Posterior vena cava (tissue), 2 donors: Measurements from ENCODE around the gene SLC9C2. TPM values are rescaled to one million over a fixed set of nuclear protein-coding genes. Genes with fewer than 3 reads are reported as not detected.
"Not testable (repeated sequence)": the region's sequence is repeated elsewhere in the genome, so short reads cannot be mapped to it uniquely, and the experiment has no call there.

ENCODE experiments used
- DNase-seq: peaks from one replicate; pipeline ENCODE4 v3.0.0-alpha.2; 2020; ENCODE audit warnings: low spot score
- intact Hi-C, 2 donors: fragments of 100-400 bp; cut with DNase I; formaldehyde crosslinking; loops; one replicate each; pipeline versions ENCODE4 v1.14.1 to v1.14.2; 2022 to 2023
- long read RNA-seq, 2 donors: library from polyadenylated mRNA; unstranded; transcript quantifications; one replicate each; pipeline ENCODE4 v2.0.0, GENCODE V29; 2020 to 2021
- total RNA-seq, 2 donors: library from RNA; stranded (reverse); fragmentation: NEBNext Ultra II Directional; extraction: Animal tissue kit (Norgen Biotek cat#: 25700); gene quantifications; one replicate each; pipeline ENCODE4 v1.2.1, GENCODE V29; 2021
- donor health status: DM: yes; HTN: yes; CAD: no.
- donor health status: DM: yes; HTN: yes; CAD: no.

SLC9C2 gene
- not detected for total RNA-seq
- long read RNA-seq, donor 1 = 0 reads
- long read RNA-seq, donor 2 = 0 reads

- no peak for DNase-seq
- intact Hi-C loops = no loop called here
Observed at GRCh38 chr1:173603056-173603591, at the start of gene SLC9C2. TSS of gene SLC9C2 (minus strand) at chr1:173603072. CDS start at chr1:173601776, 1,296 bp downstream.

GRCh38 chr1:173648880-173649605, 46.2 kb upstream of the SLC9C2 start:
- intact Hi-C loops = no loop called here
- no peak for DNase-seq

- DNase-seq = no peak
Observed at GRCh38 chr1:173646656-173647055, 43.8 kb upstream of the SLC9C2 start.

DNA sequence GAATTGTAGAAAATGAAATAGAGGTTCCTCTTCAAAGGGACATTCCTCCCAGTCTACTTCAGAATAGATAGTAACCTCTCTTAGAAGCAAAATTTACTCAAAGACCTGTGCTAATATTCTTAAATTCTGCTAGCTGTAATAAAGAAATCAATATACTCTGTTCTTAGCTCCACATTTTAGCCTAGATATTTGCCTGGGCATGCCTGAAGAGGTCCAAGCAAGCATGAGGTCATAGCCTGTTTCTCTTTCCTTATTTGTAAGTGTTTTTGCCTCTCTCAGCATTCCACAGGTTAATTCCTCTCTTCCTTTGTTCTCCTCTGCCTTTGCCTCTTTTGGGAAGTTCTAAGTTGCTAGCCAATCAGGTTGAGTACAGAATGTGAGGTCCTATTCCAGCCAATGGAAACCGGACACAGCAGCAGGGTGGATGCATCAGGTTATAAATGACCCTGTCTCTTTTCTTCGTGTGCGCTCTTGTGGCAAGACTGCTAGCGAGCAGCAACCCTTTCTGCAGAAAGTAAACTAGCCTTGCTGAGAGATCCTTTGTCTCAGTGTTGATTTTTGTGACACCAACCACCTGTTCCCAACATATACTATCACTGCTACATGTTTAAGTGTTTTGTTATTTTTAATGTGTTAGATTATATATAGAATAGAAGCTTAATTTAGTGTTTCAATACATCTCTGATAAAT, 39.7 kb upstream of the SLC9C2 start:
- DNase-seq = not testable (repeated sequence)
- intact Hi-C loops = loop anchor here in 1 of 2 donors (1.0 kb wide), 1 partner anchor 49 kb away; no protein-coding TSS in a partner anchor

More at GRCh38 chr1:173646656-173647055, 43.8 kb upstream of the SLC9C2 start:
- intact Hi-C loops = no loop called here

- DNase-seq = no peak
- intact Hi-C loops = no loop called here
Observed at GRCh38 chr1:173639102-173639501, 36.2 kb upstream of the SLC9C2 start.

- DNase-seq = no peak
- intact Hi-C loops = no loop called here
Observed at GRCh38 chr1:173638043-173639021, 35.5 kb upstream of the SLC9C2 start.

GRCh38 chr1:173637236-173638042, 34.6 kb upstream of the SLC9C2 start:
- intact Hi-C loops = not testable (repeated sequence)

GRCh38 chr1:173635116-173635515, 32.2 kb upstream of the SLC9C2 start, which contains the start of gene TEX50:
TSS of gene TEX50 (plus strand) at chr1:173635338. CDS start at chr1:173635522, 184 bp downstream.
- intact Hi-C loops = no loop called here
- no peak for DNase-seq

More at GRCh38 chr1:173637236-173638042, 34.6 kb upstream of the SLC9C2 start:
- not testable (repeated sequence) for DNase-seq

- DNase-seq = no peak
- intact Hi-C loops = no loop called here
Observed at GRCh38 chr1:173628888-173629287, 26.0 kb upstream of the SLC9C2 start.

- intact Hi-C loops = no loop called here
- no peak for DNase-seq
Observed at GRCh38 chr1:173627269-173627668, 24.4 kb upstream of the SLC9C2 start.

- intact Hi-C loops = no loop called here
- DNase-seq = no peak
Observed at GRCh38 chr1:173616859-173617258, 14.0 kb upstream of the SLC9C2 start.

- DNase-seq, intact Hi-C loops: not testable (repeated sequence)
Observed at GRCh38 chr1:173613086-173613485, 10.2 kb upstream of the SLC9C2 start.

DNA sequence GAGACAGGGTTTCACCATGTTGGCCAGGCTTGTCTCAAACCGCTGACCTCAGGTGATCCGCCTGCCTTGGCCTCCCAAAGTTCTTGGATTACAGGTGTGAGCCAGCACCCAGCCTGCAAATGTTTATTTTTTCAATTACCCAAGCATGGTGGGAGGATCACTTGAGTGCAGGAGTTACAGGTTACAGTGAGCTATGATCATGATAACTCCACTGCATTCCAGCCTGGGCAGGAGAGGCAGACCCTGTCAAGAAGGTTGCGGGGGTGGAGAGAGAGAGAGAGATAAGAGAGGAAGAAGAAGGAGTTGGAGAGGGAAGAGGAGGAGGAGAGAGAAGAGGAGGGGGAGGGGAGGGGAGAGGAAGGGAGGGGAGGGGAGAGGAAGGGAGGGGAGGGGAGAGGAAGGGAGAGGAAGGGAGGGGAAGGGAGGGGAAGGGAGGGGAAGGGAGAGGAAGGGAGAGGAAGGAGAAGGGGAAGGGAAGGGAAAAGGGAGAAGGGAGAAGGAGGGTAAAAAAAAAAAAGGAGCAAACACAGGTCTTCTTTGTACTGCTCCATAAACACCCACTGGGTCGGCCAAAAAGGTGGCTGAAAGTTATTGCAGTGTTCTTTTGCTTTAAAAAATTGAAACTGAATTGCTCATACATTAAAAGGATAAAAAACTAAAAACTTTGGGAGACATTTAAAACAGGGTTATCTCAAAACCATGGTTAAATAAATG, 5.8 kb upstream of the SLC9C2 start:
- DNase-seq = no peak
- intact Hi-C loops = no loop called here

- intact Hi-C loops = no loop called here
Observed at GRCh38 chr1:173601588-173601987, 1.3 kb downstream of the SLC9C2 start.

GRCh38 chr1:173596097-173596825, 6.6 kb downstream of the SLC9C2 start:
- DNase-seq = no peak
- intact Hi-C loops = no loop called here

More at GRCh38 chr1:173601588-173601987, 1.3 kb downstream of the SLC9C2 start:
- DNase-seq = no peak

- DNase-seq, intact Hi-C loops: not testable (repeated sequence)
Observed at GRCh38 chr1:173591138-173591537, 11.7 kb downstream of the SLC9C2 start.

DNA sequence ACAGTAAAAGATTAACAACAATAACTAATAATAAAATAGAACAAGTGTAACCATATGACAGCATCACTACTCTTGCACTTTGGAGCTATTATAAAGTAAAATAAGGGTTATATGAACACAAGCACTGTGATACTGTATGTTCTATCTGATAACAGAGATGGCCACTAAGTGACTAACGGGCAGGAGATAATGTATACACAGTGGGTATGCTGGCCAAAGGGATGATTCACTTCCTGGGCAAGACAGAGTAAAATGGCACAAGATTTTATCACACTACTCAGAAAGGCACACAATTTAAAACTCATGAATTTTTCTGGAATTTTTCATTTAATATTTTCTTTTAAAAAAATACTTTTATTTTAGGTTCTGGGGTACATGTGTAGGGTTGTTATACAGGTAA, 12.3 kb downstream of the SLC9C2 start:
- DNase-seq = no peak
- intact Hi-C loops = no loop called here
